Hepatocyte (in vitro differentiated cells): ENCODE measurements around the gene PPP6R2.

ENCODE experiments used
- CTCF ChIP-seq: fragments of 200-600 bp; sonication (generic); IDR thresholded peaks from 2 replicates; pipeline ENCODE4 v1.5.1; 2016; ENCODE audit warnings: antibody characterized with exemption, mild to moderate bottlenecking; ENCODE audit not compliant: poor library complexity
- EZH2 ChIP-seq: fragments of 200-600 bp; sonication (generic); IDR thresholded peaks from 2 replicates; pipeline ENCODE4 v1.6.1; 2016; ENCODE audit warnings: antibody characterized with exemption, mild to moderate bottlenecking, borderline replicate concordance

- TF ChIP-seq CTCF (no peak), EZH2 (no peak)
Measured at GRCh38 chr22:50363166-50363802, 20.2 kb downstream of the PPP6R2 start.
